Tibial artery (tissue), 4 donors: ENCODE measurements around the gene MS4A7.
"Not testable (repeated sequence)": the region's sequence is repeated elsewhere in the genome, so short reads cannot be mapped to it uniquely, and the experiment has no call there.

Experiments used
- DNase-seq, 2 donors: peaks; one replicate each; pipeline ENCODE4 v3.0.0-alpha.2; 2019
- H3K27ac ChIP-seq, 2 donors: fragments of 200-600 bp; sonication (generic) in 1 of 2; 1 replicate in 1 of 2; 2 replicates in 1 of 2; pipeline ENCODE4 v1.5.1; 2018 to 2019; ENCODE audit warnings: mild to moderate bottlenecking in 1 of 2
- H3K27me3 ChIP-seq, 2 donors: fragments of 200-600 bp; sonication (generic) in 1 of 2; one replicate each; pipeline versions ENCODE4 v1.5.1 to v1.6.0; 2016 to 2019
- H3K36me3 ChIP-seq, 3 donors: fragments of 200-600 bp; sonication (generic) in 2 of 3; one replicate each; pipeline ENCODE4 v1.5.1; 2016 to 2019; ENCODE audit warnings: mild to moderate bottlenecking in 2 of 3
- H3K4me1 ChIP-seq, 4 donors: fragments of 200-600 bp; sonication (generic) in 2 of 4; 1 replicate in 3 of 4; 2 replicates in 1 of 4; pipeline ENCODE4 v1.5.1; 2016 to 2019
- H3K4me3 ChIP-seq, 2 donors: fragments of 200-600 bp; sonication (generic) in 1 of 2; 1 replicate in 1 of 2; 2 replicates in 1 of 2; pipeline ENCODE4 v1.5.1; 2018 to 2019; ENCODE audit warnings: mild to moderate bottlenecking in 2 of 2
- H3K9me3 ChIP-seq, 3 donors: fragments of 200-600 bp; sonication (generic) in 1 of 3; one replicate each; pipeline ENCODE4 v1.5.1; 2016 to 2019
- CTCF ChIP-seq, 2 experiments: fragments of 200-600 bp in 1 of 2; fragments of 450-650 bp in 1 of 2; IDR thresholded peaks; one replicate each; pipeline ENCODE4 v1.5.1; 2017 to 2019; ENCODE audit warnings: antibody characterized with exemption in 2 of 2, mild to moderate bottlenecking in 1 of 2, moderate library complexity in 1 of 2
- intact Hi-C: fragments of 100-400 bp; cut with DNase I; formaldehyde crosslinking; loops from one replicate; pipeline ENCODE4 v1.15.0; 2023; ENCODE audit warnings: low total_unique reads

MS4A7 gene

GRCh38 chr11:60363542-60364470 lies 14.5 kb upstream of the MS4A7 start:
- intact Hi-C loops, result no loop called here
- peak in 1 of 2 donors; percentile 59 for DNase-seq
- Histone ChIP-seq H3K4me3 (no peak overlapping the region), H3K4me1 (no peaks in the 10 kb centered on the region), H3K9me3 (no peaks in the 10 kb centered on the region), H3K27ac (no peak overlapping the region), H3K27me3 (peaks cover 0 to 3% of the 10 kb centered on the region in 2 donors), H3K36me3 (no peaks in the 10 kb centered on the region)
- peak; percentile 43 to 51 for TF ChIP-seq CTCF (IDR thresholded peaks at IDR 0.05)

- H3K36me3 ChIP-seq, intact Hi-C loops, H3K27me3 ChIP-seq, DNase-seq, H3K9me3 ChIP-seq, H3K4me3 ChIP-seq, H3K27ac ChIP-seq, H3K4me1 ChIP-seq: not testable (repeated sequence)
Observed at GRCh38 chr11:60366262-60366904, 11.9 kb upstream of the MS4A7 start.

GRCh38 chr11:60367009-60367408 lies 11.3 kb upstream of the MS4A7 start:
- Histone ChIP-seq H3K4me1 (no peaks in the 10 kb centered on the region), H3K4me3 (no peak overlapping the region), H3K9me3 (no peaks in the 10 kb centered on the region), H3K36me3 (no peaks in the 10 kb centered on the region), H3K27ac (no peak overlapping the region), H3K27me3 (peaks cover 0 to 3% of the 10 kb centered on the region in 2 donors)
- DNase-seq, result no peak
- intact Hi-C loops, result no loop called here
- TF ChIP-seq CTCF (IDR thresholded peaks at IDR 0.05), result no peak

- intact Hi-C loops, result no loop called here
- no peak overlapping the region for H3K27ac ChIP-seq
- peaks cover 0 to 3% of the 10 kb centered on the region in 2 donors for H3K27me3 ChIP-seq
- no peak for TF ChIP-seq CTCF (IDR thresholded peaks at IDR 0.05)
- no peak for DNase-seq
- H3K4me1 ChIP-seq, result no peaks in the 10 kb centered on the region
- no peak overlapping the region for H3K4me3 ChIP-seq
- no peaks in the 10 kb centered on the region for H3K9me3 ChIP-seq
- no peaks in the 10 kb centered on the region for H3K36me3 ChIP-seq
Observed at GRCh38 chr11:60367896-60368295, 10.4 kb upstream of the MS4A7 start.

- no peaks in the 10 kb centered on the region for H3K27me3 ChIP-seq
- H3K36me3 ChIP-seq, result no peaks in the 10 kb centered on the region
- DNase-seq, result no peak
- H3K9me3 ChIP-seq, result no peaks in the 10 kb centered on the region
- no peak for TF ChIP-seq CTCF (IDR thresholded peaks at IDR 0.05)
- no peak overlapping the region for H3K4me3 ChIP-seq
- H3K4me1 ChIP-seq, result no peaks in the 10 kb centered on the region
- intact Hi-C loops, result no loop called here
- H3K27ac ChIP-seq, result no peak overlapping the region
Observed at GRCh38 chr11:60370252-60370810, 8.0 kb upstream of the MS4A7 start.

GRCh38 chr11:60370811-60371298 lies 7.5 kb upstream of the MS4A7 start:
- no peak overlapping the region for H3K27ac ChIP-seq
- no peaks in the 10 kb centered on the region for H3K36me3 ChIP-seq
- no peaks in the 10 kb centered on the region for H3K9me3 ChIP-seq
- TF ChIP-seq CTCF (IDR thresholded peaks at IDR 0.05), result no peak
- intact Hi-C loops, result no loop called here
- H3K27me3 ChIP-seq, result no peaks in the 10 kb centered on the region
- DNase-seq, result no peak
- no peak overlapping the region for H3K4me3 ChIP-seq
- no peaks in the 10 kb centered on the region for H3K4me1 ChIP-seq
